GM21528 (cell line): Measurements from ENCODE around the gene SS18L1.

Experiments
- ATAC-seq: cut with Tn5 transposase; IDR thresholded peaks from one replicate; pipeline ENCODE4 v1.9.1; 2021; ENCODE audit warnings: mild to moderate bottlenecking, moderate library complexity; ENCODE audit not compliant: unreplicated experiment, low FRiP score

The SS18L1 gene

DNA sequence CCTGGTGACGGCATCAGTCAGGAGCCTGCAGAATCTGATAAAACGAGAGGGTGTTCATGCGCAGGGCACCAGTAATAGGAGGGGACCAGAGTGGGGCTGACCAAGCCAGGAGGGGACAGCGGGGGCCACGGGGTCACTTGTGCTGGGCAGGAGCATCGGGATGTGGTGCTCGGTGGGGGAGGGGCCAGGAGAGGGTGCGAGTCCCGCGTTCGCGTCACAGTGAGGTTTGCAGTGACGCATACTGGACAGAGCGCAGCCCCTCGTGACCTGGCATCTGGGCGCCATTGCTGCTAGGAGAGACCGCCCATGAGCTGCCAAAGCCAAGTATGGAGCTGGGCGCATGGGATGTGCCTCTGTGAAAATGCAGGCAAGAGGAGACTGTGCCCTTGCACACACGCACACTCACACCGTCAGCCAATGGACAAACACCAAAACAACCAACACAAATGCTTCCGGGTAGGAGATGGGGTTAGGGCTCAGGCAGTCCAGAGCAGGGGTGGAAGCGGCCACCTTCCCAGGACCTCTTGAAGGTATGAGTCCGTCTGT lies 25.4 kb downstream of the SS18L1 start:
- no peak for ATAC-seq

DNA sequence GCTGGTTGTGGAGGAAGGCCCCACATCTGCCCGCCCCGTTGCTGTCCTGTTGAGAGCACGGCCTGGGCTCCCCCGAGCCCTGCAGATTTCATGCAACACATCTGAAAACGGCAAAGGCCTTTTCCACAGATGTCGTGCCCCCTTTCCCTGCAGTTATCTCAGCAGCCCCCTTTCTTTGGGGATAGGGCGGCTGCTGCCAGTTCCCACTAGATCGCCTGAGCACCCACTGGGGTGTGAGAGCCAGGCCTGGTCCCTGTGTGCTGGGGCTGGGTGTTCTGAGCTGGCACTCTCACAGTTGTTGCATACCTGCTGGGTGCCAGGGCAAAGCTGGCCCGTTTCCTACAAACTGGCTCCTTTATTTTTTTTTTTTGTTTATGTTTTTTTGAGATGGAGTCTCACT lies 27.0 kb downstream of the SS18L1 start:
- no peak for ATAC-seq

DNA sequence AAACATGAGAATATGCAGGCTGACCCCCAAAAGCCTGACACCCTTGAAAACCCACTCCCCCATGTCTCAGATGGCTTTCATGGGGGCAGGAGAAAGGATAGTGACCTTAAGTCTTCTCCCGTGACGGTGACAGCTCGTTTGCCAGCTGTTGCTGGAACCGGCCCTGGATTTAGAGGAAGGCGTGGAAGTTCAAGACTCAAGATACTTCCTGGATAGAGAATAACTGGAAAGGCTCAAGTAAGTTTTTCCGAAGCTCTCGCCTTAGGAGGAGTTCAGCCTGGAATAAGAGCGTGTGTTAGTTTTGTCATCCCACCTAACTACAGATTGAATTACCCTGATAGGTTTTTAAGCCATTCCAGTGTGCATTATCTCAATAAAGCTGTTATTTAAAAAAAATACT lies 27.7 kb downstream of the SS18L1 start:
- no peak for ATAC-seq

DNA sequence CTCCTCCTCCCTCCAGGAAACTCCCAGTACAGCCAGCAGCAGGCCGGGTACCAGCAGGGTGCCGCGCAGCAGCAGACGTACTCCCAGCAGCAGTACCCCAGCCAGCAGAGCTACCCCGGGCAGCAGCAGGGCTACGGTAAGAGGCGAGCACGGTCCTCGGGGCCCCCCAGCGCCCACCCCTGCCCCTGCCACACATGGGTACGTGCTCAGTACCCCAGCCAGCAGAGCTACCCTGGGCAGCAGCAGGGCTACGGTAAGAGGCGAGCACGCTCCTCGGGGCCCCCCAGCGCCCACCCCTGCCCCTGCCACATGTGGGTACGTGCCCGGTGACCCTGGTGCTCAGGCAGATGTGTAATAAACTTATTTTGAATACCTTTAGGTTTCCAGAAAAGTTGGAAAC lies 29.1 kb downstream of the SS18L1 start:
- no peak for ATAC-seq

DNA sequence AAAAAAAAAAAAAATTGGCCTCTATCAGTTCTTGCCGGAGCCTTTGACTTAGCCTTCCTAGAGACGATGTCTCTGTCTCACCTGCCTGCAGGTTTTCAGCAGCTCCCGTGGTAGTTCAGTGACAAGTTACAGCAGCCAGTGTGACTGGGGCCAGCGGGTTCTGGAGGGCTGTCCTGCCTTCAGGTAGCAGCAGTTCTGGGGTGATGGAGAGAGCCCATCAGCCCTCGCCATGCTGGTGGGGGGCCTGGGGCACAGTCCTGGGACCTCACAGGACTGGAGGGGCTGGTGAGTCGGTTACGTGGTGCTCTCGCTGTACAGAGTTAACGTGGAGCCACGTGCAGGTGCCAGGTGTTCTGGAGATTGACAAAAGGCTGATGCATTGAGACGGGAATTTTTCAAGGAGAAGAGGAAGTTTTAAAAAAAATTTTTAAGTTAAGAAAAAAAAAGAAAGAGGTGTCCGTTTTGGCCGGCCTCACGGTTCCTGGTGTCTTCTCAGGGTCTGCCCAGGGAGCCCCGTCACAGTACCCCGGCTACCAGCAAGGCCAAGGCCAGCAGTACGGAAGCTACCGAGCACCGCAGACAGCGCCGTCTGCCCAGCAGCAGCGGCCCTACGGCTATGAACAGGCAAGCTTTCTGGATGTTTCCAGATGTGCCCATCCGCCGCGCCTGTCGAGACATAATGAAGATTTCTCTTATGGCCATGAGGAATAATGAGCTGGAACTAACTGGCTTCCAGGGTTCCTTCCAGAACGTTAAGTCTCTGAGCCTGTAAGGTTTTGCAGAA lies 30.6 kb downstream of the SS18L1 start:
- no peak for ATAC-seq

DNA sequence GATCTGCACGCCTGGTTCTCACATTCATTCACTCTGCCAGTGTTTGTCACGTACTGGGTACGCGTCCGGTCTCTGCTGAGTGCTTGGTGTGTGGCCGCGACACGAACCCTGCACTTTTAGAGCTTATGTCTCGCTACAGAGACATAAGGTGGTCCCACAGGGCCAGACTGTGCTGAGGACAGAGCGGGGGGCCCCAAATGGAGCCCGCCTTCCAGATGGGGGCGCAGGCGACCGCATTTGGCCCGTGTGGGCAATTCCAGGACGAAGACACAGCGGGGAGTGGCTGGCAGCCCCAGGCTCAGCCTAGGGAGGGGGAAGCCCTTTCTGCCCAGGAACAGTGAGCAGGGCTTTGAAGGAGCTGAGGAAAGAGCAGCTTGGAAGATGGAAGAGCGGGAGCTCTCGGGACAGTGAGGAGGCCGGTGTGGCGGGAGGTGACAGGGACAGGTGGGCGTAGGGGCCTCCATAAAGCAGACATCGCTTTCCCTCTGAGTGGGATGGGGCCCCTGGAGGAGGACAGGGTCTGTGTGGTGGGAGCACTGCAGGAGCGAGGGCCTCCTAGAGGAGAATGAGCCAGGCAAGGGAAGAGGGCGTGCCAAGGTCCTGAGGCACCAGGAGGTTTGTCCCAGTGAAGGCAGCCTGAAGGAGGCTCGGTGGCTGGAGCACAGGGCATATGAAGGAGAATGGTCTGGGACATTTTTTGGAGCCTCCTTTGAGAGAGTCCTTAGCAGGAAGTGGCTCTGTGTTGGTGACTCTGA lies 31.5 kb downstream of the SS18L1 start:
- ATAC-seq: no peak

DNA sequence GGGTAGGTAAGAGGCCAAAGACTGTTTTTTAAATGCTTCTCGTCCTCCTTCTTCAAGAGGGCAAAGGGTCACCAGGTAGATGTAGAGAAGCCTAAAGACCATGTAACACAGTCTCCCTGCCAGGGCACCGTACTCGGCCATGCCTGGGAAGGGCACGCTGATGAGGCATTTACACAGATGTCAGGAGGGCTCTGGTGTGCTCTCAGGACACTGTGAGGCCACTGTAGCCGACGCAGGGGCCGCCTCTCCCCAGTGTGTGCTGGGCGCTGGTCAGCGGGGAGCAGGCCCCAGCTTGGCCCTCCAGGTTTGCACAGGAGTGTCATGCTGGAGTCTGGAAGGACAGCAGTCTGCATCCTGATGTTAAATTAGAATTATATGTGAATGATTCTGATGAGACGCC lies 32.1 kb downstream of the SS18L1 start:
- no peak for ATAC-seq

DNA sequence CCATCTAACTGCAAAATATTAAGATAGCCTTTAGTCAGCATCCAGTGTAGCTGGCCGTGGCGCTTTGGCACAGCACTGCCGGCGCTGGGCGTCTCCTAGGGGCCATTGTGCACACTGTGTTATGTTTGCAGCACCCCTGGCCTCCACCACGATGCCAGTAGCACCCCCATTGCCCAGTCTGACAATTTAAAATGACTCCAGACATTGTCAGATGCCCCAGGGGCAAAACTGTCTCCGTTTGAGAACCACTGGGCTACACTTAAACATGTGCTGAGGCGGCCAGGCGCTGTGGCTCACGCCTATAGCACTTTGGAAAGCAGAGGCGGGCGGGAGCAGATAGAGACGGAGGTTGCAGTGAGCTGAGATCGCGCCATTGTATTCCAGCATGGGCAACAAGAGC lies 33.3 kb downstream of the SS18L1 start:
- ATAC-seq: no peak

DNA sequence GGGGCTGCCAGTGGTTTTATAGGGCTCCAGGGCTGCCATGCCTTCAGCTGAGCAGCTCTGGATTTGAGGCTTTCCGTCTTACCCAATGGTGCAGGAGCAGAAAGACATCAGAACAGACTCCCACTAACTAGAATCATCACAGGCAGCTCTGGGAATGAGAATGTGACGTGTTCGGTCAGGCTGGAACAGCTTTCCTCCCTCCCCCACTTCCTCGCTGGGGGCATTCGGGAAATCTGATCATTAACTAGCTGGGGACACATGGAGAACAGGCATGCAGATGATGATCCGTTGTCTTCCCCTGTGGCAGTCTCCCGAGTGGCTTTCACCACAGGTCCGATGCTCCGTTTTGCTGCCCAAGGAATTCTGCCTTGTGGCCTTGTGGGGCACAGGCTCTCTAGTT lies 33.7 kb downstream of the SS18L1 start:
- no peak for ATAC-seq

DNA sequence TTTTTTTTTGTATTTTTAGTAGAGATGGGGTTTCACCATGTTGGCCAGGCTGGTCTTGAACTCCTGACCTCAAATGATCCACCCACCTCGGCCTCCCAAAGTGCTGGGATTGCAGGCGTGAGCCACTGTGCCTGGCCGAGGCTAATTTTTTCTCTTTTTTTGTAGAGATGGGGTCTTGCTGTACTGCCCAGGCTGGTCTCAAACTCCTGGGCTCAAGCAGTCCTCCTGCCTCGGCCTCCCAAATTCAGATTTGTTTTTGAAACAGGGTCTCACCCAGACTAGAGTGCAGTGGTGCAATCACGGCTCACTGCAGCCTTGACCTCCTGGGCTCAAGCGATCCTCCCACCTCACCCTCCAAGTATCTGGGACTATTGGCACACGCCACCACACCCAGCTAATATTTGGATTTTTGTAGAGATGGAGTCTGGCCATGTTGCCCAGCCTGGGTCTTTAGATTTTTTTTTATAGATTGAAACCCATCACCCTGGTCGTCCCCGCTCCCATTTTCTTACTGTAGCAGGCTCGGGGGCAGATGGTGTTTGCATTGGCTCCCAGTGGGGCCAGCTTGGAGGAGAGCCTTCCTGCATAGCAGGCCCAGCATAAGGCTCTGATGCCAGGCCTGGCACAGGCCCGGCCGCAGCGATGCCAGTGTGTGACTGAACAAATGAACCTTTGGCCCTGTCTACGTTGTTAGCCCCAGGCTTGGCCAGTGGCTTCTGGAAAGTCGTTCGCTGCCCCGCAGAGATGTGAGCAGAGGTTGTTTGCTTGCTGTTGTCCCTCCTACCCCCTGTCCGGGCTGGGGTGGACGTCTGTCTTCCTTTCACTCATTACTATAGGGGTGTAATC lies 35.0 kb downstream of the SS18L1 start:
- no peak for ATAC-seq

DNA sequence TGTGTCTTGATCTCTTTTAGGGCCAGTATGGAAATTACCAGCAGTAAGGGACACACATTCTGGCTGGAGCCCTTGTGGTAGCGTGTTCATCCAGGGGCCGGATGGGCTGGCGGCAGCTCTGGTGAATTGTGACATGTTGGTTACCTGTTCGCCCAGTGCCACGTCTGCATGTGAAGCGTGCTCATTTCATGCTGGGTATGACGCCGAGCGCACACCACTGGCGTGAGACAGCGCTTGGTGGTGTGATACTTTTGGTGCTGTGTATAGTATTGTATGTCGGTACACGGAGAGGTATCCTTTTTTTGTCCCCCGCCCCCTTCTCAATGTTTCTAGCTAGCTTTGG lies 35.6 kb downstream of the SS18L1 start:
- no peak for ATAC-seq

DNA sequence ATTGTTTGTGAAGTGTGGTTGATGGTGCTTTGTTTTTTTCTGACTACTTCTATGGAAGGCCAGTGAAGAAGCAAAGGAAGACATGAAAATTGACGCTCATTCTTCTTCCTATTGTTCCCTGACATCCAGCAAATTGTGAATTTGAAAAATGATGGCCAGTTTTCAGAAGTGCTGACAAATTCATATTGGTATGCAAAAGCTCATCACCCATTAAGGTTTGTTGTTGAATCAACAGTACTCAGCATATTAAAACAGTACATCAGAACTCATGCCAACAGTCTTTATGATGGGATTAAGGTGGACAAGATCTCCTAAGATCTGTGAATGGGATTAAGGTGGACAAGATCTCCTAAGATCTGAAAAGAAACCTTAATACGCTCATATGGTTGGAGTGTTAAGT lies 38.2 kb downstream of the SS18L1 start:
- no peak for ATAC-seq

DNA sequence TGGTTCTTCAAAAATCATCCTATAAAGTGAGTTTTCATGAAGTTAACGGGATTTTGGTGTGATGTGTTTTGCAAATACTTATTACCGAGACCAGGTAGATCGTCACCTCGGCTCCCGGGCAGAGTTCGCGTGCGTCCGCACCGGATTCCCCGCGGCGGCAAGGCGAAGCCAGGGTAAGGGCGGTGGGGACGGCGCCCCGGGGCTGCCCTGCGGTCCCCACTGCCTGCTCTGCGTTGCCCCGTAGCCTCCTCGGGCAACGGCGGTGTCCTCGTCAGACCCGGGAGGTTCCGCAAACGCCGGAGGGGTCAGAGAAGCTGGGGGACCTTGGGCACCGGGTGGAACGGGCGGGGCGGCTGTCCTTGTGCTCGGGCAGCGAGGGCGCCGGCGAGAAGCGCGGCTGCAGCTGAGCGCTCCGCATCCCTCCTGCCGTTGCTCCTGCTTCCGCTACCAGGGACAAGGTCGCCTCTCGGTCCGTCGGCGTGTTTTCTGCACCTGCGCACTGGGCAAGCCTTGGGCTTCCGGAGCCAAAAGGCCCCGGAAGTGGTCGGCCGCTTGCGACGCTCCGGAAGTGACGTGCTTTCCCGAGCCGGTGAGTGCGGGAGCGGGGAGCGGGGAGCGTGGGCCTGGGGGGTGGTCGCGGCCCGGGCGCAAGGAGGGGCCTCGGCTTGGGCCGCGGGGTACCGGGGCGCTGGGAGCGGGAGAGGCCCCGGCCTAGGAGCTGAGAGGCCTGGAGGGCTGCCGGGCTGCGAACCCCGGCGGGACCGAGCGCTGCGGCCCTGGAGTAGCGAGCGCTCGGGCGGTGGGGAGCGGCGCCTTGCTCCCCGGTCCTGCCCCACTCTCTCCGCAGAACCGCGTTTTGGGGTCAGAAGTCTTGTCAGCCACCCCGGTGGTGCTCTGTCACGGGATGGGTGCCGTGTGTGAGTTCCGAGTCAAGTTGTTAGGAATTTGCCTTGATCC lies 39.2 kb downstream of the SS18L1 start, which contains the start of gene MTG2:
TSS of gene MTG2 (plus strand) at position 560 of the 957 bp plus-strand sequence. CDS start 10,393 bp downstream, outside the sequence.
- peak; percentile 91 for ATAC-seq

DNA sequence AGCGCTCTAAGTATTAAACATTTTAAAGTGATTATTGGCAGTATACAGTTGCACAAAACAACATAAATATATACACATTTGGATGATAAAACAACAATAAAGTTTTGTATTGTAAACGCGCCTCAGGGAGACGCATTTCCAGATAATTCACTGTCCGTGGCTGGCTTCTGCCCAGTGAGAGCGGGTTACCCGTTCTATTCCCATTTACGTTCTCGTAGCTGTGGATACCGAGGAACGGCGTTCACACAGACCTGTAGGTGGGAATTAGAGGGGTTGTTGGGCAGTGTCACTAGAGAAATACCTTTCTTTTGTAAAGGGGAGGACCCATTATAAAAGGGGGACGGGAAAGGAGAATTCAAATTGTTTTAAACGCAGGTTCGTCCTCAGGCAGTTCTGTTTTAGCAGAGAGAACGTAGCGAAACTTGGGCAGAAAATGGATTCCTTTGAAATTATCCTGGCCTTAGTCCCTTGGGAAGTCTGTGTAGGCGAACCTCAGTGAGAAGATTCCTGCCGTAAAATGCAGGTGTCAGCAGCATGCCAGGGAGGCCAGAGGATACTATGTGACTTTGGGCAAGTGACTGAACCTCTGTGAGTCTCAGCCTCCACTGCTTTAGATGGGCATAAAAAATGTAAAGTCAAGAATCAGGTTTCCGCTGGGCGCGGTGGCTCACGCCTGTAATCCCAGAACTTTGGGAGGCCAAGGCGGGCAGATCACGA lies 40.0 kb downstream of the SS18L1 start:
- no peak for ATAC-seq

DNA sequence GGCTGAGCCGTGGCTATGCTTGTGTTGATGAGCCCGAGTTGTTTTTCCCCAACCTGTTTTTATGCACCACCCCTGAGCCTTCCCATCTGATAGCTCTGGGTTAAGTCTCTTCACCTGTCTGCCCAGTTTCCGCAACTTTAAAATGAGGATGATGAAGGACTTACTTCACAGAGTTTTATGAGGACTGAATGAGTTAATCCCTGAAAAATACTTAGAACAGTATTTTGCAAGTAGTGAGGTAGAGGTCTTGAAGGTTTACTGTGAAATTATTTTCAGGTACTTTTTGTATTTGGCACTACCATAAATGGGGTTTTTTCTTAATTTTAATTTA lies 42.5 kb downstream of the SS18L1 start:
- no peak for ATAC-seq

DNA sequence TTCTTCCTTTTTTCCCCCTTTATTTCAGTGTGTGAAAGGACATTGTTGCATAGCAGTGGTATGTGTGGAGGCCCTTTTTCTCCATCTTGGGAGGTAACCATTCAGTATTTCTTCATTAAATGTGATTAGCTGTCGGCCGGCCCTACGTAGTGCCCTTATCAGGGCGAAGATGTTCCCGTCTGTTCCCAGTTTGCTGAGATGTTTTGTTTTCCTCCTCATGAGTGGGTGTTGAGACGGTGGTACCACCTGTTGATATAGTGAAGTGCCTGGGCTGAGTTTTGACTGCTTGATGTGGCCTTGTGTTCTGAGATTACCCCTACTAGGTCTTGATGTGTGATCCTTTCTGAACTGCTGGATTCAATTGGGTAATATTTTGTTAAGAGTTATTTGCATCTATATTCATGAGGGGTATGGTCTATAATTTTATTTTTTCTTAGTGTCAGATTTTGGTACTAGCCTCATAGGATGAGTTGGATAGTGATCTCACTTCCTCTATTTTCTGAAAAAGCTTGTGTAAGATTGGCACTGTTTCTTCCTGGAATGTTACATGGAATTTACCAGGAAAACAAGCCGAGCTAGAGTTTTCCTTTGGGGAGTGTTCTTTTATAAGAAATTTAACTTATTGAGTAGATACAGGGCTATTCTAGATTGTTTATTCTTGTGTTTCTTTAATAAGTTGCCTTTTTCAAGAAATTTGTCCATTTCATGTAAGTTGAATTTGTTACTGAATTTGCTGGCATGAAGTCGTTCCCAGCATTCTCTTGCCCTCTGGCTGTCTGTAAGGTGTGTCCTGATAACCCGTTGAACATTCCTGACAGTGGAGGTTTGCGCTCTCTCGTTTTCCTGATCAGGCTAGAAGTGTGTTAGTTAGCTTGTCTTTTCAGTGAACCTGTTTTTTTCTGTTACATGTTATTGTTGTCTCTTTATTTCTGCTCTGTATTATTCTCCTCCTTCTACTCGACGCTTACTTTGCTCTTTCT lies 43.6 kb downstream of the SS18L1 start:
- no peak for ATAC-seq

DNA sequence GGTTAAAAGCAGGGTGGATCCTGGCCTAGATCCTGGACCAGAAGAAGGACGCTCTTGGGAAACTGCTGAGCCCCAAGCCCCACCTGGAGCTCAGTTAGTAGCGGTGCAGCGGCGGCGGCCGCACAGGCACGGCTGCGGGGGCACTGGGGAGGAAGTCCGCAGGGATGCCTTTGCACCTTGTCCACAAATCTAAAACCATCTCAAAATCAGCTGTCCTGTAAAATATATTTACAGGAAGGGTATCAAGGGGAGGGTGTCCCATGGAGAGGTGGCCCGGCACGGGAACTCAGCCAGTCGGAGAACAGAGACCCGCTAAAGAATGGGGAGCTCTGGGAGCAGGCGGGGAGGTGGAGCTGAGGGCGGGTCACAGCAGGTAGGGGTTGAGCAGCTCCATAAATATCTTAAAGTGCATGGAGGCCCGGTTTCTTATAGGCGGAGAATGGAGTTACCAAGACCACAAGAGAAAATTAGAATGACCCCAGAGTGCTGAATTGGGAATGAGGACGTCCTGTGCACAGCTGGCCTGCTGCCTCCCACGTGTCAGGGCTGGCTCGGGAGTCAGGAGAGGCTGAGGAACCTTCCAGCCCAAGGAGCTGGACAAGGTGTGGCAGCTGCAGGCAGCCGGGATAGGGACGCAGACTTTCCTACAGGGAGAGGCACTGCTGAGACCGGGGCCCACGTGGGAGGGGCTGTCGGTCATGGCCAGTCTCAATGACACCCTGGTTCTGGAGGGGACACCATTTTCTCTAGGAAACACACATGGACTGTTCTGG lies 47.3 kb downstream of the SS18L1 start:
- ATAC-seq: no peak
